CD14-positive monocyte (primary cell): ENCODE data around the gene TOM1. TPM values are rescaled to one million over a fixed set of nuclear protein-coding genes. Genes with fewer than 3 reads are reported as not detected.

Experiments used
- DNase-seq, 3 donors: peaks; one replicate each; pipeline ENCODE4 v3.0.0-alpha.2; 2011 to 2022
- H2AFZ ChIP-seq: 2 replicates; pipeline ENCODE4 v1.6.0; 2012; ENCODE audit warnings: mild to moderate bottlenecking, low read depth, low read length, inconsistent platforms; ENCODE audit not compliant: insufficient read depth, poor library complexity, severe bottlenecking
- H3K27ac ChIP-seq, 2 donors: 1 replicate in 1 of 2; 2 replicates in 1 of 2; pipeline ENCODE4 v1.5.1; 2012 to 2013; ENCODE audit warnings: low read length in 2 of 2, control low read depth in 1 of 2, inconsistent platforms in 1 of 2, low read depth in 1 of 2, mild to moderate bottlenecking in 1 of 2
- H3K27me3 ChIP-seq, 2 donors: one replicate each; pipeline versions ENCODE4 v1.6.0 to v1.6.1; 2011 to 2013; ENCODE audit warnings: low read length in 2 of 2; ENCODE audit not compliant: control insufficient read depth in 2 of 2, insufficient read depth in 2 of 2
- H3K36me3 ChIP-seq, 2 donors: replicated peaks in 1 of 2; 1 replicate in 1 of 2; 2 replicates in 1 of 2; pipeline versions ENCODE4 v1.5.1 to v1.6.1; 2012 to 2013; ENCODE audit warnings: low read length in 2 of 2, control low read depth in 1 of 2, inconsistent platforms in 1 of 2, mild to moderate bottlenecking in 1 of 2; ENCODE audit not compliant: insufficient read depth in 2 of 2, control insufficient read depth in 1 of 2
- H3K4me1 ChIP-seq, 2 donors: 1 replicate in 1 of 2; 2 replicates in 1 of 2; pipeline versions ENCODE4 v1.5.1 to v1.6.1; 2012 to 2013; ENCODE audit warnings: low read length in 2 of 2, control low read depth in 1 of 2, inconsistent platforms in 1 of 2, mild to moderate bottlenecking in 1 of 2, moderate library complexity in 1 of 2; ENCODE audit not compliant: insufficient read depth in 2 of 2, control insufficient read depth in 1 of 2
- H3K4me2 ChIP-seq: replicated peaks from 2 replicates; pipeline ENCODE3; 2012; ENCODE audit warnings: low read length, moderate library complexity, mild to moderate bottlenecking; ENCODE audit not compliant: poor library complexity, severe bottlenecking; ENCODE audit errors: extremely low read depth
- H3K4me3 ChIP-seq, 3 experiments: fragments of 200-600 bp in 1 of 3; sonication (generic) in 1 of 3; replicated peaks in 1 of 3; 1 replicate in 2 of 3; 2 replicates in 1 of 3; pipeline ENCODE4 v1.5.1; 2011 to 2013; ENCODE audit warnings: low read length in 3 of 3, mild to moderate bottlenecking in 3 of 3, control low read depth in 2 of 3, low read depth in 2 of 3, inconsistent platforms in 1 of 3, moderate library complexity in 1 of 3
- H3K79me2 ChIP-seq: 2 replicates; pipeline ENCODE4 v1.6.0; 2012; ENCODE audit warnings: mild to moderate bottlenecking, control low read depth, inconsistent platforms, low read length, moderate library complexity; ENCODE audit not compliant: insufficient read depth
- H3K9ac ChIP-seq: 2 replicates; pipeline ENCODE4 v1.6.0; 2017; ENCODE audit warnings: low read length, mild to moderate bottlenecking; ENCODE audit not compliant: insufficient read depth, poor library complexity, severe bottlenecking
- H3K9me3 ChIP-seq, 2 donors: replicated peaks in 1 of 2; 1 replicate in 1 of 2; 2 replicates in 1 of 2; pipeline versions ENCODE4 v1.5.1 to v1.6.1; 2012 to 2013; ENCODE audit warnings: low read length in 2 of 2, control low read depth in 1 of 2; ENCODE audit not compliant: control insufficient read depth in 1 of 2, insufficient read depth in 1 of 2
- H4K20me1 ChIP-seq: 2 replicates; pipeline ENCODE4 v1.6.0; 2012; ENCODE audit warnings: mild to moderate bottlenecking, low read length, control low read depth, moderate library complexity; ENCODE audit not compliant: insufficient read depth
- H3K27ac Mint-ChIP-seq, 7 donors: one replicate each; pipeline ENCODE4 v1.8.0; 2020; ENCODE audit warnings: mild to moderate bottlenecking in 7 of 7, mixed read lengths in 7 of 7, moderate library complexity in 6 of 7, inconsistent platforms in 2 of 7
- H3K27me3 Mint-ChIP-seq, 3 donors: one replicate each; pipeline ENCODE4 v1.8.0; 2021 to 2022; ENCODE audit warnings: low read depth in 3 of 3, mild to moderate bottlenecking in 3 of 3, mixed read lengths in 3 of 3, moderate library complexity in 3 of 3, inconsistent platforms in 1 of 3
- H3K36me3 Mint-ChIP-seq, 2 donors: one replicate each; pipeline ENCODE4 v1.8.0; 2020; ENCODE audit warnings: mixed read lengths in 2 of 2, inconsistent platforms in 1 of 2, mild to moderate bottlenecking in 1 of 2
- H3K4me1 Mint-ChIP-seq: one replicate; pipeline ENCODE4 v1.8.0; 2020; ENCODE audit warnings: mild to moderate bottlenecking, mixed read lengths
- H3K4me3 Mint-ChIP-seq, 2 donors: one replicate each; pipeline ENCODE4 v1.8.0; 2020; ENCODE audit warnings: mild to moderate bottlenecking in 2 of 2, mixed read lengths in 2 of 2, moderate library complexity in 1 of 2
- H3K9me3 Mint-ChIP-seq, 7 donors: one replicate each; pipeline ENCODE4 v1.8.0; 2020 to 2022; ENCODE audit warnings: mixed read lengths in 7 of 7, mild to moderate bottlenecking in 6 of 7, moderate library complexity in 6 of 7, inconsistent platforms in 2 of 7
- WGBS: methylation state at CpG from one replicate; pipeline ENCODE4 v1.1.5; 2013; ENCODE audit warnings: missing lambda C conversion rate; ENCODE audit not compliant: insufficient coverage; 5-methylcytosine and 5-hydroxymethylcytosine counted together
- intact Hi-C, 2 donors: fragments of 100-400 bp; cut with micrococcal nuclease; formaldehyde crosslinking; loops; one replicate each; pipeline versions ENCODE4 v1.15.0 to v1.15.1; 2023
- polyA plus RNA-seq, 3 donors: library from polyadenylated mRNA; depleted of rRNA in 1 of 3; unstranded in 2 of 3; stranded (reverse) in 1 of 3; fragments of 300-500 nt in 2 of 3; fragments of >200 nt in 1 of 3; fragmentation: Illumina TruSeq in 2 of 3; gene quantifications; 1 replicate in 2 of 3; 2 replicates in 1 of 3; pipeline ENCODE4 v1.2.3, GENCODE V29; 2012 to 2021
- TF ChIP-seq, protein P1 (sequence below): fragments of 200-600 bp; IDR thresholded peaks from one replicate; pipeline ENCODE4 v1.8.0; 2022; ENCODE audit warnings: antibody characterized with exemption, mild to moderate bottlenecking

Gene TOM1
- polyA plus RNA-seq, 3 donors = 80.5 to 167 (median 120) TPM

DNA sequence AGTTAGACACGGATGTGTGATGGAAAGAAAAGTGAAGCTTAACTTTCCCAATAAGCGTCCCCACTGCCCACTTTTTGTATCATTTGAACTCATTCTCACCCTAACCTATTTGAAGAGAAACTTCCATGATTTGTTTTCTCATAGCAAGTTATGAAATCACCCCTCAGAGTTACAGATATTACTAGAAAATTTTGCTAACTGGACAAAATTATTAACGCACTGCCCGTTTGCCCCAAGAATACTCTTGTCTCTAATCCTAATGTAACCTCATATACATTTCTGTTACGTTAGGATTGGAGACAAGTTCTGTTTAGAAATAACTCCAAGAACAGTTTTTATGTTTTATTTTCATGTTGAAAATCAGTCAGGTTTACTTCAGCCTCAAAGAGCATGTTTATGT, 25.5 kb downstream of the TOM1 start:
- Histone ChIP-seq H3K36me3 (peaks cover 78 to 82% of the 10 kb centered on the region in 2 donors), H3K4me1 (peaks cover 34% of the 10 kb centered on the region in 2 donors), H3K4me2 (no peak overlapping the region), H3K9ac (no peak overlapping the region), H4K20me1 (peaks cover 41% of the 10 kb centered on the region), H3K9me3 (no peaks in the 10 kb centered on the region), H3K27ac (no peak overlapping the region), H3K27me3 (no peaks in the 10 kb centered on the region), H3K4me3 (no peak overlapping the region), H3K79me2 (peaks cover 9% of the 10 kb centered on the region), H2AFZ (no peak overlapping the region)
- no peak for DNase-seq
- TF ChIP-seq, protein P1, sequence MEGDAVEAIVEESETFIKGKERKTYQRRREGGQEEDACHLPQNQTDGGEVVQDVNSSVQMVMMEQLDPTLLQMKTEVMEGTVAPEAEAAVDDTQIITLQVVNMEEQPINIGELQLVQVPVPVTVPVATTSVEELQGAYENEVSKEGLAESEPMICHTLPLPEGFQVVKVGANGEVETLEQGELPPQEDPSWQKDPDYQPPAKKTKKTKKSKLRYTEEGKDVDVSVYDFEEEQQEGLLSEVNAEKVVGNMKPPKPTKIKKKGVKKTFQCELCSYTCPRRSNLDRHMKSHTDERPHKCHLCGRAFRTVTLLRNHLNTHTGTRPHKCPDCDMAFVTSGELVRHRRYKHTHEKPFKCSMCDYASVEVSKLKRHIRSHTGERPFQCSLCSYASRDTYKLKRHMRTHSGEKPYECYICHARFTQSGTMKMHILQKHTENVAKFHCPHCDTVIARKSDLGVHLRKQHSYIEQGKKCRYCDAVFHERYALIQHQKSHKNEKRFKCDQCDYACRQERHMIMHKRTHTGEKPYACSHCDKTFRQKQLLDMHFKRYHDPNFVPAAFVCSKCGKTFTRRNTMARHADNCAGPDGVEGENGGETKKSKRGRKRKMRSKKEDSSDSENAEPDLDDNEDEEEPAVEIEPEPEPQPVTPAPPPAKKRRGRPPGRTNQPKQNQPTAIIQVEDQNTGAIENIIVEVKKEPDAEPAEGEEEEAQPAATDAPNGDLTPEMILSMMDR = no peak
- WGBS = no CpG with 5 or more reads among the region's 5 CpGs
- Mint-ChIP-seq H3K27ac (peak overlapping the region in 2 of 7 donors; percentile 65 to 76), H3K4me1 (peaks cover 35% of the 10 kb centered on the region), H3K4me3 (no peak overlapping the region), H3K27me3 (peaks cover 0 to 2% (median 0%) of the 10 kb centered on the region in 3 donors), H3K36me3 (peaks cover 90 to 99% of the 10 kb centered on the region in 2 donors), H3K9me3 (no peaks in the 10 kb centered on the region)
- intact Hi-C loops = no loop called here

DNA sequence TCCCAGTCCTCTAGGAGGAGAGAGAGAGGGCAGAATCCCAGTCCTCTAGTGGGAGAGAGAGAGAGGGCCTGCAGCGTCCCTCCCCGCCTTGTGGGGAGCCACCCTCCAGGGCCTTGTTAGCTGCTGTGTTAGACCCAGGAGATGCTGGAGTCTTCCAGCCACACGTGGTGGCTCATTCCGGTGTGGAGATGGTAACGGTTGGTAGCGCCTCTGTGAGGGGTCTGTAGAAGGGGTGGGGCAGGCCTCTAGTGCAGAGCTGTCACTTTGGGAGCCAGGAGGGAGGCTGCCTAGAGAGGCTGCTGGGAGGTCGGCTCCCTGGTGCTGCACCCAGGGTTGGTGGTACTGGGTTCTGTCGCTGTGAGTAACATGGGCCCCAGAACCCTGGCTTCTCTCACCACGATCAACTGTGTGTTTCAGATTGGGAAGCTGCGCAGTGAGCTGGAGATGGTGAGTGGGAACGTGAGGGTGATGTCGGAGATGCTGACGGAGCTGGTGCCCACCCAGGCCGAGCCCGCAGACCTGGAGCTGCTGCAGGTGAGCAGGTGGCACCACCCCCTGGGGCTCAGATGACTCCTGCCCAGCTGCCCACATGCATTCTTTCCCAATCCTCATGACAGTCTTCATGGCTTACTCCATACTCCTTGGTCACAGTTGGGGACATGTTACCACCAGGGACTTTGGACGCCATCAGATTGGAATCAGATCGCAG, 27.3 kb downstream of the TOM1 start:
- Mint-ChIP-seq H3K4me1 (peaks cover 47% of the 10 kb centered on the region), H3K36me3 (peaks cover 91 to 99% of the 10 kb centered on the region in 2 donors), H3K27ac (peak overlapping the region; percentile 41 to 100 (median 98)), H3K9me3 (no peaks in the 10 kb centered on the region), H3K27me3 (peaks cover 0 to 2% (median 0%) of the 10 kb centered on the region in 3 donors), H3K4me3 (peak overlapping the region in 1 of 2 donors; percentile 41)
- H3K27me3 ChIP-seq = no peaks in the 10 kb centered on the region
- H3K79me2 ChIP-seq = peaks cover 4% of the 10 kb centered on the region
- peaks cover 23% of the 10 kb centered on the region for H4K20me1 ChIP-seq
- peaks cover 46% of the 10 kb centered on the region in 2 donors for H3K4me1 ChIP-seq
- TF ChIP-seq, protein P1 = no peak
- no peak overlapping the region for H2AFZ ChIP-seq
- H3K9me3 ChIP-seq = no peaks in the 10 kb centered on the region
- H3K27ac ChIP-seq = peak overlapping the region; percentile 87 to 97
- no peak overlapping the region for H3K4me3 ChIP-seq
- intact Hi-C loops = no loop called here
- H3K4me2 ChIP-seq = no peak overlapping the region
- 99% methylated on average over 10 of the region's 17 CpGs for WGBS
- no peak overlapping the region for H3K9ac ChIP-seq
- DNase-seq = no peak
- H3K36me3 ChIP-seq = peaks cover 69 to 76% of the 10 kb centered on the region in 2 donors
